K562 (cell line): ENCODE data around the gene CACTIN. TPM values are rescaled to one million over a fixed set of nuclear protein-coding genes. Genes with fewer than 3 reads are reported as not detected.

Experiments
- CREB1 ChIP-seq, 2 experiments: sonication (generic) in 1 of 2; formaldehyde crosslinking in 1 of 2; IDR thresholded peaks; 2 replicates each; pipeline versions ENCODE4 v1.6.1 to v1.8.0; 2012 to 2022; ENCODE audit warnings: inconsistent platforms in 1 of 2, mild to moderate bottlenecking in 1 of 2, missing genetic modification reagents in 1 of 2, moderate library complexity in 1 of 2
- EP400 ChIP-seq: fragments of 450-650 bp; IDR thresholded peaks from 2 replicates; pipeline ENCODE4 v1.6.1; 2017; ENCODE audit warnings: antibody characterized with exemption, mild to moderate bottlenecking, moderate library complexity
- ETV1 ChIP-seq: fragments of 450-650 bp; conservative IDR thresholded peaks from 2 replicates; pipeline ENCODE4 v1.6.1; 2016; ENCODE audit warnings: missing genetic modification characterization, control low read depth, low read depth, missing compliant biosample characterization
- FOXA3 ChIP-seq, 2 experiments: fragments of 450-650 bp in 1 of 2; sonication (generic) in 1 of 2; formaldehyde crosslinking; IDR thresholded peaks in 1 of 2; conservative IDR thresholded peaks in 1 of 2; 2 replicates each; pipeline versions ENCODE4 v1.4.0 to v1.8.0; 2020 to 2022; ENCODE audit warnings: mild to moderate bottlenecking in 2 of 2, missing genetic modification reagents in 1 of 2
- KLF10 ChIP-seq: fragments of 250-450 bp; sonication (Bioruptor Pico); IDR thresholded peaks from 2 replicates; pipeline ENCODE4 v1.6.1; 2021; ENCODE audit warnings: matching md5 sums
- MEF2A ChIP-seq: IDR thresholded peaks from 2 replicates; pipeline ENCODE4 v1.6.1; 2011; ENCODE audit warnings: low read depth, mild to moderate bottlenecking, low read length, moderate library complexity; ENCODE audit not compliant: control insufficient read depth
- NR1H2 ChIP-seq: sonication (generic); formaldehyde crosslinking; IDR thresholded peaks from 2 replicates; pipeline ENCODE4 v1.4.0; 2020; ENCODE audit warnings: mild to moderate bottlenecking, missing genetic modification reagents
- PHF8 ChIP-seq: fragments of 200-600 bp; sonication (generic); IDR thresholded peaks from 2 replicates; pipeline ENCODE4 v1.6.1; 2012; ENCODE audit warnings: mixed run types, mild to moderate bottlenecking, inconsistent platforms, low read length, moderate library complexity, borderline replicate concordance
- RAD21 ChIP-seq, 2 experiments: fragments of 250-450 bp in 1 of 2; fragments of 450-650 bp in 1 of 2; sonication (Bioruptor Pico) in 1 of 2; formaldehyde crosslinking in 1 of 2; IDR thresholded peaks in 1 of 2; conservative IDR thresholded peaks in 1 of 2; 2 replicates each; pipeline versions ENCODE4 v1.4.0 to v1.8.0; 2020 to 2022; ENCODE audit warnings: mild to moderate bottlenecking in 2 of 2, moderate library complexity in 1 of 2
- RB1 ChIP-seq: fragments of 450-650 bp; IDR thresholded peaks from 2 replicates; pipeline ENCODE4 v1.6.1; 2017; ENCODE audit warnings: low read depth, mild to moderate bottlenecking
- THRAP3 ChIP-seq: fragments of 450-650 bp; IDR thresholded peaks from 2 replicates; pipeline ENCODE4 v1.6.1; 2016; ENCODE audit warnings: mild to moderate bottlenecking, inconsistent platforms, borderline replicate concordance
- YBX1 ChIP-seq: fragments of 450-650 bp; IDR thresholded peaks from 2 replicates; pipeline ENCODE4 v1.7.1; 2016; ENCODE audit warnings: mild to moderate bottlenecking
- ZNF197 ChIP-seq: fragments of 200-800 bp; sonication (Bioruptor generic); IDR thresholded peaks from 2 replicates; pipeline ENCODE4 v1.6.1; 2016; ENCODE audit warnings: low read depth, missing genetic modification characterization, missing compliant biosample characterization
- ZNF696 ChIP-seq: fragments of 250-450 bp; sonication (Bioruptor Pico); conservative IDR thresholded peaks from 2 replicates; pipeline ENCODE4 v1.4.0; 2020; ENCODE audit warnings: mild to moderate bottlenecking, moderate library complexity
- polyA plus RNA-seq, 8 experiments: library from polyadenylated mRNA; depleted of rRNA in 4 of 8; stranded (reverse) in 5 of 8; unstranded in 3 of 8; fragments of >200 nt; fragmentation: Nextera tagmentation in 2 of 8; fragmentation: Illumina TruSeq in 1 of 8; extraction: Ambion mirVana in 2 of 8; extraction: Trizol in 1 of 8; gene quantifications; 2 replicates each; pipeline versions ENCODE4 v1.2.1 to v1.2.3, GENCODE V29; 2011 to 2014; ENCODE audit warnings: inconsistent platforms in 1 of 8, missing spikeins in 1 of 8
- total RNA-seq, 7 experiments: library from RNA; depleted of rRNA in 6 of 7; stranded (reverse); fragments of >200 nt in 6 of 7; fragmentation: Illumina TruSeq in 2 of 7; extraction: Trizol in 2 of 7; gene quantifications; 2 replicates each; pipeline versions ENCODE4 v1.2.1 to v1.2.3, GENCODE V29; 2011 to 2021; ENCODE audit warnings: low replicate concordance in 1 of 7
- TF ChIP-seq, protein P1 (sequence below): fragments of 200-600 bp; sonication (generic); IDR thresholded peaks from one replicate; pipeline ENCODE4 v1.6.1; 2012; ENCODE audit warnings: mild to moderate bottlenecking, low read depth, low read length, inconsistent platforms

The CACTIN gene
- total and polyA plus RNA-seq, 9 of the 15 experiments (the other 6 are each of a cell fraction or from before 2014, with no cell fraction given) = 0.15 to 49.2 (median 15.0) TPM

DNA sequence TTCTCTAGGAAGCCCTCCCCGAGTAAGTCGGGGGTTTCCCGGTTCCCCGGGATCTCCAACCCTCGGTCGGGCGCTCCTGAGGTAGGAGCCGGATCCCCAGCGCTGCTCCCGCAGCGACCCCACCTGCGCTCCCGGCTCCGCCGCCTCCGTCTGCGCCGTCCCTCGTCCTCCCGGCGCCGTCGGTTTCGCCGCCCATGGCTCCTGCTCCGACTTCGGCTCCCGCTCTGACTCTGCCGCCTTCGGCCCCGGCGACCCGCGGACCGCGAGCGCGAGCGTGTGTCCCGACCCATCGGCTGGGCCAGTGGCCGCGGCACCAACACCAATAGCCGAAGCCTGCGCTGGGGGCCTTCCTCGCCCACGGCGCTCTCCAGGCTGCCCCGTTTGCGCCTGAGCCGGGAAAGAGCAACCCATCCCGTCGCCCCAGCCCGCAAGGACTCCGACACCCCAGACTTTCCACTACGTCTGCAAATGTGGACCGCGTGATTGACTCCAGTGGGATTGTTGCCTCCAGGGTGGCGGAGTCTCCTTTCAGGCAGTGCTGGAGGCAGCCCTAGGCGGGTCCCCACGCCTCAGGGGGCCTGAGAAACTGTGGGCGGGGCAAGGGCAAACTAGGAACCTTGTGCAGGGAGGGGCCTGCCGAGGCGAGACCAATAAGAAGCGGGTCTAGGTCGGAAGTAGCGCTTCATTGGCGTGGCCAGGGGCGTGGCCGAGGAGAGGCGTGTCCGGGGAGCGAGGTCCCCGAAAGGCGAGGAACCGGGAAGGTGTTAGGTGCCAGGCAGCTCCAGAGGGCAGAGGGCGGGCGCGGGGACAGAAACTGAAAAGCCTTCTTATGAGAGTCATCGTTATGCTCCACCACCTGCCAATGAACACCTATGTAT lies at the start of gene CACTIN (continued):
- no peak for TF ChIP-seq THRAP3
- TF ChIP-seq FOXA3 (CRISPR knock-in tag; conservative IDR thresholded peaks at IDR 0.05 in 1 of 2, IDR thresholded peaks at IDR 0.05 in 1 of 2) = no peak
- TF ChIP-seq, protein P1, sequence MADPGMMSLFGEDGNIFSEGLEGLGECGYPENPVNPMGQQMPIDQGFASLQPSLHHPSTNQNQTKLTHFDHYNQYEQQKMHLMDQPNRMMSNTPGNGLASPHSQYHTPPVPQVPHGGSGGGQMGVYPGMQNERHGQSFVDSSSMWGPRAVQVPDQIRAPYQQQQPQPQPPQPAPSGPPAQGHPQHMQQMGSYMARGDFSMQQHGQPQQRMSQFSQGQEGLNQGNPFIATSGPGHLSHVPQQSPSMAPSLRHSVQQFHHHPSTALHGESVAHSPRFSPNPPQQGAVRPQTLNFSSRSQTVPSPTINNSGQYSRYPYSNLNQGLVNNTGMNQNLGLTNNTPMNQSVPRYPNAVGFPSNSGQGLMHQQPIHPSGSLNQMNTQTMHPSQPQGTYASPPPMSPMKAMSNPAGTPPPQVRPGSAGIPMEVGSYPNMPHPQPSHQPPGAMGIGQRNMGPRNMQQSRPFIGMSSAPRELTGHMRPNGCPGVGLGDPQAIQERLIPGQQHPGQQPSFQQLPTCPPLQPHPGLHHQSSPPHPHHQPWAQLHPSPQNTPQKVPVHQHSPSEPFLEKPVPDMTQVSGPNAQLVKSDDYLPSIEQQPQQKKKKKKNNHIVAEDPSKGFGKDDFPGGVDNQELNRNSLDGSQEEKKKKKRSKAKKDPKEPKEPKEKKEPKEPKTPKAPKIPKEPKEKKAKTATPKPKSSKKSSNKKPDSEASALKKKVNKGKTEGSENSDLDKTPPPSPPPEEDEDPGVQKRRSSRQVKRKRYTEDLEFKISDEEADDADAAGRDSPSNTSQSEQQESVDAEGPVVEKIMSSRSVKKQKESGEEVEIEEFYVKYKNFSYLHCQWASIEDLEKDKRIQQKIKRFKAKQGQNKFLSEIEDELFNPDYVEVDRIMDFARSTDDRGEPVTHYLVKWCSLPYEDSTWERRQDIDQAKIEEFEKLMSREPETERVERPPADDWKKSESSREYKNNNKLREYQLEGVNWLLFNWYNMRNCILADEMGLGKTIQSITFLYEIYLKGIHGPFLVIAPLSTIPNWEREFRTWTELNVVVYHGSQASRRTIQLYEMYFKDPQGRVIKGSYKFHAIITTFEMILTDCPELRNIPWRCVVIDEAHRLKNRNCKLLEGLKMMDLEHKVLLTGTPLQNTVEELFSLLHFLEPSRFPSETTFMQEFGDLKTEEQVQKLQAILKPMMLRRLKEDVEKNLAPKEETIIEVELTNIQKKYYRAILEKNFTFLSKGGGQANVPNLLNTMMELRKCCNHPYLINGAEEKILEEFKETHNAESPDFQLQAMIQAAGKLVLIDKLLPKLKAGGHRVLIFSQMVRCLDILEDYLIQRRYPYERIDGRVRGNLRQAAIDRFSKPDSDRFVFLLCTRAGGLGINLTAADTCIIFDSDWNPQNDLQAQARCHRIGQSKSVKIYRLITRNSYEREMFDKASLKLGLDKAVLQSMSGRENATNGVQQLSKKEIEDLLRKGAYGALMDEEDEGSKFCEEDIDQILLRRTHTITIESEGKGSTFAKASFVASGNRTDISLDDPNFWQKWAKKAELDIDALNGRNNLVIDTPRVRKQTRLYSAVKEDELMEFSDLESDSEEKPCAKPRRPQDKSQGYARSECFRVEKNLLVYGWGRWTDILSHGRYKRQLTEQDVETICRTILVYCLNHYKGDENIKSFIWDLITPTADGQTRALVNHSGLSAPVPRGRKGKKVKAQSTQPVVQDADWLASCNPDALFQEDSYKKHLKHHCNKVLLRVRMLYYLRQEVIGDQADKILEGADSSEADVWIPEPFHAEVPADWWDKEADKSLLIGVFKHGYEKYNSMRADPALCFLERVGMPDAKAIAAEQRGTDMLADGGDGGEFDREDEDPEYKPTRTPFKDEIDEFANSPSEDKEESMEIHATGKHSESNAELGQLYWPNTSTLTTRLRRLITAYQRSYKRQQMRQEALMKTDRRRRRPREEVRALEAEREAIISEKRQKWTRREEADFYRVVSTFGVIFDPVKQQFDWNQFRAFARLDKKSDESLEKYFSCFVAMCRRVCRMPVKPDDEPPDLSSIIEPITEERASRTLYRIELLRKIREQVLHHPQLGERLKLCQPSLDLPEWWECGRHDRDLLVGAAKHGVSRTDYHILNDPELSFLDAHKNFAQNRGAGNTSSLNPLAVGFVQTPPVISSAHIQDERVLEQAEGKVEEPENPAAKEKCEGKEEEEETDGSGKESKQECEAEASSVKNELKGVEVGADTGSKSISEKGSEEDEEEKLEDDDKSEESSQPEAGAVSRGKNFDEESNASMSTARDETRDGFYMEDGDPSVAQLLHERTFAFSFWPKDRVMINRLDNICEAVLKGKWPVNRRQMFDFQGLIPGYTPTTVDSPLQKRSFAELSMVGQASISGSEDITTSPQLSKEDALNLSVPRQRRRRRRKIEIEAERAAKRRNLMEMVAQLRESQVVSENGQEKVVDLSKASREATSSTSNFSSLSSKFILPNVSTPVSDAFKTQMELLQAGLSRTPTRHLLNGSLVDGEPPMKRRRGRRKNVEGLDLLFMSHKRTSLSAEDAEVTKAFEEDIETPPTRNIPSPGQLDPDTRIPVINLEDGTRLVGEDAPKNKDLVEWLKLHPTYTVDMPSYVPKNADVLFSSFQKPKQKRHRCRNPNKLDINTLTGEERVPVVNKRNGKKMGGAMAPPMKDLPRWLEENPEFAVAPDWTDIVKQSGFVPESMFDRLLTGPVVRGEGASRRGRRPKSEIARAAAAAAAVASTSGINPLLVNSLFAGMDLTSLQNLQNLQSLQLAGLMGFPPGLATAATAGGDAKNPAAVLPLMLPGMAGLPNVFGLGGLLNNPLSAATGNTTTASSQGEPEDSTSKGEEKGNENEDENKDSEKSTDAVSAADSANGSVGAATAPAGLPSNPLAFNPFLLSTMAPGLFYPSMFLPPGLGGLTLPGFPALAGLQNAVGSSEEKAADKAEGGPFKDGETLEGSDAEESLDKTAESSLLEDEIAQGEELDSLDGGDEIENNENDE = no peak
- peak; percentile 93; the same call in 1 of the 2 replicates for TF ChIP-seq EP400
- no peak; a peak in 2 of 4 replicates for TF ChIP-seq RAD21 (CRISPR knock-in tag; conservative IDR thresholded peaks at IDR 0.05 in 1 of 2, IDR thresholded peaks at IDR 0.05 in 1 of 2)
- peak; percentile 89; the same call in 1 of the 2 replicates for TF ChIP-seq PHF8
- TF ChIP-seq CREB1 (IDR thresholded peaks at IDR 0.05) = peak; percentile 56
- TF ChIP-seq CREB1 (CRISPR knock-in tag; IDR thresholded peaks at IDR 0.05) = peak; percentile 80
- no peak for TF ChIP-seq ETV1 (tag)
- peak; percentile 95 for TF ChIP-seq RB1
- no peak for TF ChIP-seq ZNF197 (CRISPR knock-in tag)
- no peak for TF ChIP-seq ZNF696
- no peak for TF ChIP-seq KLF10
- no peak for TF ChIP-seq YBX1
- no peak for TF ChIP-seq MEF2A
- no peak for TF ChIP-seq NR1H2 (CRISPR knock-in tag)
